GM08714 (cell line): ENCODE data around the gene CD8B.
"Not testable (repeated sequence)": the region's sequence is repeated elsewhere in the genome, so short reads cannot be mapped to it uniquely, and the experiment has no call there.

Experiments
- H3K4me3 ChIP-seq: fragments of 200-500 bp; sonication (Bioruptor generic); 2 replicates; pipeline ENCODE4 v1.5.1; 2014; ENCODE audit warnings: mild to moderate bottlenecking, low read length, inconsistent platforms
- ZNF274 ChIP-seq: IDR thresholded peaks from 2 replicates; pipeline ENCODE4 v1.6.1; 2012; ENCODE audit warnings: mild to moderate bottlenecking, low read depth, low read length

Gene CD8B

GRCh38 chr2:86836915-86837695 is 24.6 kb downstream of the CD8B start:
- H3K4me3 ChIP-seq: not testable (repeated sequence)

- H3K4me3 ChIP-seq: not testable (repeated sequence)
These were observed 26.2 kb downstream of the CD8B start for GRCh38 chr2:86835548-86835889.

- H3K4me3 ChIP-seq: no peak overlapping the region
- no peak for TF ChIP-seq ZNF274
These were observed 28.4 kb downstream of the CD8B start for GRCh38 chr2:86833315-86833714.

- no peak for TF ChIP-seq ZNF274
- no peak overlapping the region for H3K4me3 ChIP-seq
These were observed 29.2 kb downstream of the CD8B start for GRCh38 chr2:86832334-86833096.

GRCh38 chr2:86831537-86831936 is 30.1 kb downstream of the CD8B start:
- no peak for TF ChIP-seq ZNF274
- no peak overlapping the region for H3K4me3 ChIP-seq

GRCh38 chr2:86826951-86827350 is 34.7 kb downstream of the CD8B start:
- H3K4me3 ChIP-seq: no peak overlapping the region
- no peak for TF ChIP-seq ZNF274

- no peak for TF ChIP-seq ZNF274
- H3K4me3 ChIP-seq: no peak overlapping the region
These were observed 35.8 kb downstream of the CD8B start for GRCh38 chr2:86825693-86826381.

- no peak overlapping the region for H3K4me3 ChIP-seq
- no peak for TF ChIP-seq ZNF274
These were observed 36.5 kb downstream of the CD8B start for GRCh38 chr2:86825036-86825692.

GRCh38 chr2:86822668-86823345 is 38.9 kb downstream of the CD8B start:
- no peak overlapping the region for H3K4me3 ChIP-seq
- no peak for TF ChIP-seq ZNF274

- TF ChIP-seq ZNF274: no peak
- no peak overlapping the region for H3K4me3 ChIP-seq
These were observed 39.8 kb downstream of the CD8B start for GRCh38 chr2:86821842-86822241.

GRCh38 chr2:86821306-86821705 is 40.4 kb downstream of the CD8B start:
- TF ChIP-seq ZNF274: no peak
- no peak overlapping the region for H3K4me3 ChIP-seq

- no peak for TF ChIP-seq ZNF274
These were observed 42.7 kb downstream of the CD8B start for GRCh38 chr2:86818957-86819356.

GRCh38 chr2:86818114-86818801 is 43.4 kb downstream of the CD8B start:
- H3K4me3 ChIP-seq: no peak overlapping the region
- TF ChIP-seq ZNF274: no peak

More at GRCh38 chr2:86818957-86819356, 42.7 kb downstream of the CD8B start:
- no peak overlapping the region for H3K4me3 ChIP-seq
